Measurements from ENCODE around the gene MYLIP.

DNA sequence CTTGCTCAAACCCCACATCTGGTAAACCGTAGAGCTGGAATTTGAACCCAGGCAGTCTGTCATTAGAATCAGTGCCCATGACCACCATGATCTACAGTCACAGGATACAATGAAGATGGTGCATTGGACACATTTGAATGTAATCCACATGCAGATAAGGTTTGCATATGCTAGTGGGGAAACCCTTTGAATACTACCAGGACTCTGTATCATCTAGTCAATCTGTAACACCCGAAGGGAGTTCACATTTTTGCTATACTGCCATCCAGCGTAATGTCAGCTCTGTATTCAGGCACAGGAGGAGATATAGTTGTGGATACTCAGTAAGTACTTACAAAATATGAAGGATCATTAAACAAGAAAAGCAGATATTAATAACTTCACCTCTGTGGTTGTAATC lies 40.5 kb upstream of the MYLIP start:
- TF ChIP-seq CTCF (conservative IDR thresholded peaks at IDR 0.05 in 1 of 2, IDR thresholded peaks at IDR 0.05 in 1 of 2; ENCODE audit: low read depth in 1 of 2, low read length in 2 of 2) (no peak), EZH2 (IDR thresholded peaks at IDR 0.05; ENCODE audit: low read length, missing control alignments) (no peak)

Data from fibroblast of lung (primary cell).